ENCODE data around the gene CCDC194. TPM values are rescaled to one million over a fixed set of nuclear protein-coding genes. Genes with fewer than 3 reads are reported as not detected.

Gene CCDC194
- total and polyA plus RNA-seq, 2 of the 8 experiments (the other 6 are each of a cell fraction or from before 2014, with no cell fraction given): 0.33 TPM; not detected in 1

DNA sequence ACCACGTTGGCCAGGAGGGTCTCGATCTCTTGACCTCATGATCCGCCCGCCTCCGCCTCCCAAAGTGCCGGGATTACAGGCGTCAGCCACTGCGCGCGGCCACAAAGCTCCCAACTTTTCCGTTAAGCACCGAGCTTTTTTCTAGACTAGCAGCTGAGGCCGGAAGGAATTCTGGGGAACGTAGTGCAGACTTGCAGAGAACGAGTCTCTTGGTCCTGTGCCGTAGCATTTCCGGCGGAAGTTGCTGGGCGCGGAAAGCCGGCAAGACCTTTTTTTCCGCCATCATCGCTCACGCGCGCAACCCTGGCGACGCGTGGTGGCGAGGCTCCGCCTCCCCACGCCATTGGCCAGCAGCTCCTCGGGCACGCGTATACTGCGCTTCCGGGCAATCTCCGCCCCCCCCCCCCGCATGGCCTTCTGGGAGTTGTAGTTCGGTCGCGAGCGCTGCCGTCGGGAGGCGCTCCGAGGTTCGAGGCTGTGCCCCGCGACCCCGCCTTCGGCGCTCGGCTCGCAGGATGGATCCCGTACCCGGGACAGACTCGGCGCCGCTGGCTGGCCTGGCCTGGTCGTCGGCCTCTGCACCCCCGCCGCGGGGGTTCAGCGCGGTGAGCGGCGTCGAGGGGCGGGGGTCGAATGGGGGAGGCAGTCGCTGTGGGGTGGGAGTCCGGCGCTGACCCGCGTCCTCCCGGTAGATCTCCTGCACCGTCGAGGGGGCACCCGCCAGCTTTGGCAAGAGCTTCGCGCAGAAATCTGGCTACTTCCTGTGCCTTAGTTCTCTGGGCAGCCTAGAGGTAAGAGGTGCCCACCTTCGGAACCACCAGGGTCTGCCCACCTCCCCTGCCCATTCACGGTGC is 25.9 kb upstream of the CCDC194 start, which contains the start of gene MVB12A (continued):
- no peak for TF ChIP-seq ATF3 (IDR thresholded peaks at IDR 0.05; ENCODE audit: insufficient read depth, low read depth, low read length)
- TF ChIP-seq HDAC2 (IDR thresholded peaks at IDR 0.05; ENCODE audit: borderline replicate concordance in 1 of 2, low read depth in 2 of 2, low read length in 2 of 2): 0 out of 4 replicates have a peak, but pooled peaks of 1 of the 2 experiments have one; percentile 48
- TF ChIP-seq ZNF274 (IDR thresholded peaks at IDR 0.05; ENCODE audit: borderline replicate concordance, extremely low read depth, low read length): no peak
- no peak for TF ChIP-seq FOSL1 (IDR thresholded peaks at IDR 0.05; ENCODE audit: insufficient read depth, low read depth, low read length)
- peak; percentile 75; the same call in 1 of the 2 replicates for TF ChIP-seq TBP (IDR thresholded peaks at IDR 0.05; ENCODE audit: low read depth, low read length)
- 0 out of 2 replicates have a peak, but pooled peaks have one; percentile 21 for TF ChIP-seq CHD2 (IDR thresholded peaks at IDR 0.05; ENCODE audit: low read length)
- no peak for TF ChIP-seq SIRT6 (IDR thresholded peaks at IDR 0.05; ENCODE audit: low read length)
- TF ChIP-seq CBX5 (IDR thresholded peaks at IDR 0.05; ENCODE audit: low read depth, low read length): no peak
- peak; percentile 24; the same call in 1 of the 2 replicates for TF ChIP-seq TEAD4 (IDR thresholded peaks at IDR 0.05; ENCODE audit: low read depth, low read length)
- TF ChIP-seq CEBPB (IDR thresholded peaks at IDR 0.05; ENCODE audit: low read depth, low read length): no peak
- TF ChIP-seq E2F6 (IDR thresholded peaks at IDR 0.05): peak; percentile 80
- TF ChIP-seq, protein P1, sequence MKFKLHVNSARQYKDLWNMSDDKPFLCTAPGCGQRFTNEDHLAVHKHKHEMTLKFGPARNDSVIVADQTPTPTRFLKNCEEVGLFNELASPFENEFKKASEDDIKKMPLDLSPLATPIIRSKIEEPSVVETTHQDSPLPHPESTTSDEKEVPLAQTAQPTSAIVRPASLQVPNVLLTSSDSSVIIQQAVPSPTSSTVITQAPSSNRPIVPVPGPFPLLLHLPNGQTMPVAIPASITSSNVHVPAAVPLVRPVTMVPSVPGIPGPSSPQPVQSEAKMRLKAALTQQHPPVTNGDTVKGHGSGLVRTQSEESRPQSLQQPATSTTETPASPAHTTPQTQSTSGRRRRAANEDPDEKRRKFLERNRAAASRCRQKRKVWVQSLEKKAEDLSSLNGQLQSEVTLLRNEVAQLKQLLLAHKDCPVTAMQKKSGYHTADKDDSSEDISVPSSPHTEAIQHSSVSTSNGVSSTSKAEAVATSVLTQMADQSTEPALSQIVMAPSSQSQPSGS (IDR thresholded peaks at IDR 0.05; ENCODE audit: low read length): peak; percentile 60; the same call in 1 of the 2 replicates
- TF ChIP-seq CREB1 (IDR thresholded peaks at IDR 0.05): peak; percentile 93
- peak; percentile 71 for TF ChIP-seq TAF1 (IDR thresholded peaks at IDR 0.05; ENCODE audit: low read depth, low read length)
